Astrocyte (in vitro differentiated cells and primary cell): ENCODE results near the gene FAAP100.

Experiments used
- EZH2 ChIP-seq: IDR thresholded peaks from 2 replicates; pipeline ENCODE4 v1.6.1; 2012; ENCODE audit warnings: mild to moderate bottlenecking, low read length, inconsistent platforms; ENCODE audit not compliant: insufficient read depth
- TF ChIP-seq, protein P1 (sequence below): IDR thresholded peaks from 2 replicates; pipeline ENCODE4 v1.5.1; 2011; ENCODE audit warnings: low read depth, mild to moderate bottlenecking, inconsistent platforms, low read length, moderate library complexity; ENCODE audit not compliant: insufficient read depth

DNA sequence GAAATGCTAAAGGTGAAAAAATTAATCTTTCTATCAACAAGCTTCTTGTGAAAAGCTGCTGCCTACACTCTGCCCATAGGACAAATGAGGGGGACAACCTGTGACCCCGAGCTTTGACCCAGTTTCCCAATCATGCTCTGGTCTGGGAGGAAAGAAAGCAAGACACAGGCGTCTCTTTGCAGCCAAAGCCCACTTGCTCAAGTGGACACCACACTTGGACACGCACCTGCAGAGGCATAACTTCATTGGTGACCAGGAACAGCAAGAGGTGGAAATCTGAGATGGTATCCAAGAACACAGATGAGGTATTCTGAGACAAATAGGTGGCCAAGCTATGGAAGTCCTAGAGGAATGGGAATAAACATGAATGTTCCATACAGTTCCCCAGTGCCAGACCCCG, 15.0 kb upstream of the FAAP100 start:
- TF ChIP-seq, protein P1, sequence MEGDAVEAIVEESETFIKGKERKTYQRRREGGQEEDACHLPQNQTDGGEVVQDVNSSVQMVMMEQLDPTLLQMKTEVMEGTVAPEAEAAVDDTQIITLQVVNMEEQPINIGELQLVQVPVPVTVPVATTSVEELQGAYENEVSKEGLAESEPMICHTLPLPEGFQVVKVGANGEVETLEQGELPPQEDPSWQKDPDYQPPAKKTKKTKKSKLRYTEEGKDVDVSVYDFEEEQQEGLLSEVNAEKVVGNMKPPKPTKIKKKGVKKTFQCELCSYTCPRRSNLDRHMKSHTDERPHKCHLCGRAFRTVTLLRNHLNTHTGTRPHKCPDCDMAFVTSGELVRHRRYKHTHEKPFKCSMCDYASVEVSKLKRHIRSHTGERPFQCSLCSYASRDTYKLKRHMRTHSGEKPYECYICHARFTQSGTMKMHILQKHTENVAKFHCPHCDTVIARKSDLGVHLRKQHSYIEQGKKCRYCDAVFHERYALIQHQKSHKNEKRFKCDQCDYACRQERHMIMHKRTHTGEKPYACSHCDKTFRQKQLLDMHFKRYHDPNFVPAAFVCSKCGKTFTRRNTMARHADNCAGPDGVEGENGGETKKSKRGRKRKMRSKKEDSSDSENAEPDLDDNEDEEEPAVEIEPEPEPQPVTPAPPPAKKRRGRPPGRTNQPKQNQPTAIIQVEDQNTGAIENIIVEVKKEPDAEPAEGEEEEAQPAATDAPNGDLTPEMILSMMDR = no peak
- no peak for TF ChIP-seq EZH2
